IMR-90 (cell line): ENCODE data around the gene ARMH2. TPM values are rescaled to one million over a fixed set of nuclear protein-coding genes. Genes with fewer than 3 reads are reported as not detected.
A peak's percentile ranks its signal among the peaks of the same experiment; 100 is the strongest.

Experiments used
- ATAC-seq: fragments of 200-7000 bp; cut with Tn5 transposase; 2 replicates; pipeline ENCODE4 v1.9.1; 2020; ENCODE audit warnings: low read depth, mild to moderate bottlenecking, moderate library complexity
- BruUV-seq: library from RNA; stranded (reverse); fragments of 400-500 nt; replicated peaks from 2 replicates; lab custom pipeline; 2021; lab: Mats Ljungman, UMichigan
- CTCF ChIA-PET: fragments of 300-600 bp; formaldehyde crosslinking; extraction: SDS; loops from one replicate; lab custom pipeline; 2021; ENCODE audit warnings: antibody characterized with exemption; lab: Yijun Ruan, JAX
- POLR2A ChIA-PET: fragments of 300-600 bp; sonication (Branson Sonifier 250); formaldehyde crosslinking; loops from one replicate; lab custom pipeline; 2022; ENCODE audit warnings: antibody characterized with exemption; ENCODE audit not compliant: unreplicated experiment; lab: Charles Lee
- DNase-seq: peaks from one replicate; pipeline ENCODE4 v3.0.0; 2013
- H2AFZ ChIP-seq: replicated peaks from 2 replicates; pipeline ENCODE3; 2013; ENCODE audit warnings: low read length, mild to moderate bottlenecking; ENCODE audit not compliant: poor library complexity
- H2AK5ac ChIP-seq: 2 replicates; pipeline ENCODE4 v1.6.1; 2013; ENCODE audit warnings: low read depth, low read length, inconsistent platforms
- H2AK9ac ChIP-seq: replicated peaks from 2 replicates; pipeline ENCODE3; 2013; ENCODE audit warnings: mild to moderate bottlenecking, low read depth, low read length, moderate library complexity; ENCODE audit not compliant: poor library complexity
- H2BK120ac ChIP-seq: 2 replicates; pipeline ENCODE4 v1.6.1; 2013; ENCODE audit warnings: low read depth, low read length, inconsistent platforms
- H2BK15ac ChIP-seq: 3 replicates; pipeline ENCODE4 v1.6.1; 2013; ENCODE audit warnings: low read depth, low read length, inconsistent platforms
- H2BK20ac ChIP-seq: 2 replicates; pipeline ENCODE4 v1.6.1; 2013; ENCODE audit warnings: low read depth, mild to moderate bottlenecking, inconsistent platforms, low read length, moderate library complexity
- H2BK5ac ChIP-seq: 2 replicates; pipeline ENCODE4 v1.6.1; 2013; ENCODE audit warnings: mild to moderate bottlenecking, low read depth, low read length, inconsistent platforms; ENCODE audit not compliant: poor library complexity, severe bottlenecking
- H3K14ac ChIP-seq: replicated peaks from 2 replicates; pipeline ENCODE4 v1.6.1; 2013; ENCODE audit warnings: low read depth, low read length, inconsistent platforms
- H3K18ac ChIP-seq: 2 replicates; pipeline ENCODE4 v1.6.1; 2013; ENCODE audit warnings: low read depth, low read length, control low read depth
- H3K23ac ChIP-seq: 2 replicates; pipeline ENCODE4 v1.6.1; 2013; ENCODE audit warnings: low read depth, low read length, inconsistent platforms
- H3K27ac ChIP-seq: 2 replicates; pipeline ENCODE4 v1.5.1; 2013; ENCODE audit warnings: mild to moderate bottlenecking, control low read depth, low read length; ENCODE audit not compliant: insufficient read depth
- H3K27me3 ChIP-seq: 2 replicates; pipeline ENCODE4 v1.6.1; 2013; ENCODE audit warnings: low read length; ENCODE audit not compliant: control insufficient read depth, insufficient read depth
- H3K36me3 ChIP-seq: 2 replicates; pipeline ENCODE4 v1.6.1; 2013; ENCODE audit warnings: low read length, mixed read lengths; ENCODE audit not compliant: control insufficient read depth, insufficient read depth
- H3K4ac ChIP-seq: 2 replicates; pipeline ENCODE4 v1.6.1; 2013; ENCODE audit warnings: low read depth, low read length, inconsistent platforms
- H3K4me1 ChIP-seq: 2 replicates; pipeline ENCODE4 v1.6.1; 2013; ENCODE audit warnings: low read length, mixed read lengths; ENCODE audit not compliant: control insufficient read depth, insufficient read depth
- H3K4me2 ChIP-seq: 2 replicates; pipeline ENCODE4 v1.6.1; 2013; ENCODE audit warnings: low read depth, mild to moderate bottlenecking, control low read depth, low read length, moderate library complexity
- H3K4me3 ChIP-seq: 2 replicates; pipeline ENCODE4 v1.5.1; 2013; ENCODE audit warnings: low read depth, mild to moderate bottlenecking, control low read depth, low read length, moderate library complexity; ENCODE audit not compliant: insufficient read depth
- H3K56ac ChIP-seq: 2 replicates; pipeline ENCODE4 v1.6.1; 2013; ENCODE audit warnings: low read length, inconsistent platforms; ENCODE audit not compliant: insufficient read depth; ENCODE audit errors: extremely low read depth
- H3K79me1 ChIP-seq, 2 experiments: 2 replicates each; pipeline ENCODE4 v1.6.1; 2013; ENCODE audit warnings: low read length in 2 of 2, inconsistent platforms in 1 of 2, low read depth in 1 of 2
- H3K9ac ChIP-seq: 2 replicates; pipeline ENCODE4 v1.6.1; 2013; ENCODE audit warnings: low read depth, low read length, control low read depth
- H3K9me1 ChIP-seq: 2 replicates; pipeline ENCODE4 v1.6.1; 2013; ENCODE audit warnings: low read length, inconsistent platforms; ENCODE audit not compliant: insufficient read depth
- H3K9me3 ChIP-seq: 2 replicates; pipeline ENCODE4 v1.6.1; 2013; ENCODE audit warnings: low read length; ENCODE audit not compliant: control insufficient read depth, insufficient read depth
- H4K20me1 ChIP-seq: 2 replicates; pipeline ENCODE4 v1.6.1; 2013; ENCODE audit warnings: low read length, inconsistent platforms; ENCODE audit not compliant: insufficient read depth
- H4K5ac ChIP-seq: 2 replicates; pipeline ENCODE4 v1.6.1; 2013; ENCODE audit warnings: mild to moderate bottlenecking, low read depth, low read length, control low read depth
- H4K8ac ChIP-seq, 2 experiments: 2 replicates each; pipeline ENCODE4 v1.6.1; 2013; ENCODE audit warnings: low read depth in 2 of 2, low read length in 2 of 2, control low read depth in 1 of 2, inconsistent platforms in 1 of 2
- H4K91ac ChIP-seq: 2 replicates; pipeline ENCODE4 v1.6.1; 2013; ENCODE audit warnings: low read depth, low read length, inconsistent platforms; ENCODE audit not compliant: insufficient read depth
- CEBPB ChIP-seq: IDR thresholded peaks from 2 replicates; pipeline ENCODE4 v1.6.1; 2012; ENCODE audit warnings: low read depth, low read length, improper control_type of control experiment
- CHD1 ChIP-seq: IDR thresholded peaks from 2 replicates; pipeline ENCODE4 v1.6.1; 2012; ENCODE audit warnings: low read depth, low read length, improper control_type of control experiment
- MAZ ChIP-seq: IDR thresholded peaks from 2 replicates; pipeline ENCODE4 v1.6.1; 2012; ENCODE audit warnings: low read depth, mild to moderate bottlenecking, low read length, improper control_type of control experiment, moderate library complexity, borderline replicate concordance
- RAD21 ChIP-seq: IDR thresholded peaks from 2 replicates; pipeline ENCODE4 v1.6.1; 2012; ENCODE audit warnings: low read length, improper control_type of control experiment
- WGBS, 2 experiments: methylation state at CpG; one replicate each; pipeline versions ENCODE4 v1.1.5 to v1.1.7; 2013; ENCODE audit warnings: missing lambda C conversion rate in 2 of 2; ENCODE audit not compliant: insufficient read length in 1 of 2; ENCODE audit errors: extremely low coverage in 2 of 2; 5-methylcytosine and 5-hydroxymethylcytosine counted together
- dilution Hi-C: fragments of 300-500 bp; cut with HindIII; formaldehyde crosslinking; loops from one replicate; pipeline ENCODE4 v1.14.3; 2018; ENCODE audit warnings: low sequenced_read_pairs; ENCODE audit not compliant: unreplicated experiment
- in situ Hi-C: fragments of 300-500 bp; cut with MboI; formaldehyde crosslinking; loops from 3 replicates; pipeline ENCODE4 v1.14.3; 2019; ENCODE audit warnings: low sequenced_read_pairs, inconsistent platforms, mixed read lengths
- intact Hi-C: fragments of 100-400 bp; cut with micrococcal nuclease; formaldehyde crosslinking; loops from 2 replicates; pipeline ENCODE4 v1.10.0; 2022
- polyA plus RNA-seq, 3 experiments: library from polyadenylated mRNA; depleted of rRNA; stranded (reverse); fragments of >200 nt; gene quantifications; 2 replicates each; pipeline ENCODE4 v1.2.3, GENCODE V29; 2012; ENCODE audit warnings: low replicate concordance in 1 of 3
- total RNA-seq: library from RNA; depleted of rRNA; stranded (reverse); fragments of >200 nt; gene quantifications from 2 replicates; pipeline ENCODE4 v1.2.3, GENCODE V29; 2012
- TF ChIP-seq, protein P1 (sequence below): fragments of 150-350 bp; IDR thresholded peaks from 2 replicates; pipeline ENCODE4 v1.6.1; 2017; ENCODE audit warnings: mild to moderate bottlenecking, antibody characterized with exemption, low read length, low read depth

The ARMH2 gene
- total and polyA plus RNA-seq, 2 of the 4 experiments (the other 2 are of a cell fraction): not detected

GRCh38 chr6:24831771-24832716 lies 33.3 kb upstream of the ARMH2 start:
- in situ Hi-C loops (no loop called here), dilution Hi-C loops (loop anchor here (25.0 kb wide), 1 partner anchor 255 kb away; no protein-coding TSS in a partner anchor), intact Hi-C loops (loop anchor here (5.0 kb wide), 1 partner anchor 35 kb away; the partner anchor contains the start of gene ARMH2)
- H2AK5ac ChIP-seq: peak overlapping the region; percentile 8; the same call in 1 of the 2 replicates
- peaks cover 12% of the 10 kb centered on the region for H3K36me3 ChIP-seq
- H3K9me3 ChIP-seq: no peaks in the 10 kb centered on the region
- no peak overlapping the region for H3K4ac ChIP-seq
- no CpG with 5 or more reads among the region's 10 CpGs for WGBS, 2 experiments
- ATAC-seq (peak; percentile 87), DNase-seq (peak; percentile 40)
- no peaks in the 10 kb centered on the region for H3K79me1 ChIP-seq
- no peak overlapping the region for H2BK120ac ChIP-seq
- no peaks in the 10 kb centered on the region for H4K20me1 ChIP-seq
- no peak overlapping the region for H4K5ac ChIP-seq
- BruUV-seq: no TSS peak
- ChIA-PET POLR2A (no interaction called here), CTCF (interaction anchor here (0.6 to 1.2 kb wide), 2 partner anchors 181 to 186 kb away, joined by 3 to 5 read pairs; no protein-coding TSS in a partner anchor)
- H2BK5ac ChIP-seq: peak overlapping the region; percentile 3
- H3K18ac ChIP-seq: peak overlapping the region; percentile 26; the same call in 1 of the 2 replicates
- H2AK9ac ChIP-seq: no peak overlapping the region
- peaks cover 8% of the 10 kb centered on the region for H3K4me1 ChIP-seq
- no peak overlapping the region for H2AFZ ChIP-seq
- no peak overlapping the region for H3K23ac ChIP-seq
- H3K27ac ChIP-seq: peak overlapping the region; percentile 64; the same call in 1 of the 2 replicates
- H3K9ac ChIP-seq: no peak overlapping the region
- no peak overlapping the region for H2BK20ac ChIP-seq
- H4K8ac ChIP-seq: no peak overlapping the region
- peak overlapping the region; percentile 0; the same call in 1 of the 2 replicates for H3K4me2 ChIP-seq
- H3K56ac ChIP-seq: no peak overlapping the region
- 0 out of 2 replicates have a peak, but pooled peaks cover 4% of the 10 kb centered on the region for H3K9me1 ChIP-seq
- no peak overlapping the region; the same call in 2 of the 3 replicates for H2BK15ac ChIP-seq
- no peak overlapping the region for H3K4me3 ChIP-seq
- H4K91ac ChIP-seq: no peak overlapping the region
- no peak overlapping the region for H3K14ac ChIP-seq
- TF ChIP-seq CHD1: no peak
- TF ChIP-seq RAD21: no peak
- TF ChIP-seq, protein P1, sequence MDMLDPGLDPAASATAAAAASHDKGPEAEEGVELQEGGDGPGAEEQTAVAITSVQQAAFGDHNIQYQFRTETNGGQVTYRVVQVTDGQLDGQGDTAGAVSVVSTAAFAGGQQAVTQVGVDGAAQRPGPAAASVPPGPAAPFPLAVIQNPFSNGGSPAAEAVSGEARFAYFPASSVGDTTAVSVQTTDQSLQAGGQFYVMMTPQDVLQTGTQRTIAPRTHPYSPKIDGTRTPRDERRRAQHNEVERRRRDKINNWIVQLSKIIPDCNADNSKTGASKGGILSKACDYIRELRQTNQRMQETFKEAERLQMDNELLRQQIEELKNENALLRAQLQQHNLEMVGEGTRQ: no peak
- no peak for TF ChIP-seq MAZ
- TF ChIP-seq CEBPB: peak; percentile 18; the same call in 1 of the 2 replicates
- H3K27me3 ChIP-seq: no peaks in the 10 kb centered on the region
